Heart left ventricle (tissue), 16 donors: ENCODE data around the gene ABLIM1. TPM values are rescaled to one million over a fixed set of nuclear protein-coding genes. Genes with fewer than 3 reads are reported as not detected.

ENCODE experiments used
- ATAC-seq, 4 donors: fragments of 200-7000 bp; cut with Tn5 transposase; one replicate each; pipeline ENCODE4 v1.9.1; 2020 to 2022; ENCODE audit warnings: moderate library complexity in 4 of 4, mild to moderate bottlenecking in 3 of 4, moderate number of reproducible peaks in 1 of 4
- DNase-seq, 5 donors: peaks; one replicate each; pipeline ENCODE4 v3.0.0-alpha.2; 2020
- H3K27ac ChIP-seq, 12 donors: fragments of 200-600 bp; sonication (generic) in 4 of 12; one replicate each; pipeline versions ENCODE4 v1.5.0 to v1.8.0; 2016 to 2022; ENCODE audit warnings: mild to moderate bottlenecking in 2 of 12
- H3K27me3 ChIP-seq, 9 donors: fragments of 200-600 bp; sonication (generic) in 2 of 9; one replicate each; pipeline versions ENCODE4 v1.5.1 to v1.8.0; 2016 to 2022; ENCODE audit warnings: mild to moderate bottlenecking in 3 of 9
- H3K36me3 ChIP-seq, 9 donors: fragments of 200-600 bp; sonication (generic) in 2 of 9; one replicate each; pipeline versions ENCODE4 v1.5.0 to v1.8.0; 2018 to 2022; ENCODE audit warnings: mild to moderate bottlenecking in 2 of 9
- H3K4me1 ChIP-seq, 12 donors: fragments of 200-600 bp; sonication (generic) in 4 of 12; one replicate each; pipeline versions ENCODE4 v1.5.0 to v1.8.0; 2016 to 2022; ENCODE audit warnings: mild to moderate bottlenecking in 3 of 12
- H3K4me3 ChIP-seq, 12 donors: fragments of 200-600 bp; sonication (generic) in 4 of 12; one replicate each; pipeline versions ENCODE4 v1.5.0 to v1.8.0; 2017 to 2022; ENCODE audit warnings: mild to moderate bottlenecking in 9 of 12, moderate library complexity in 4 of 12
- H3K9me3 ChIP-seq, 12 donors: fragments of 200-600 bp; sonication (generic) in 4 of 12; one replicate each; pipeline versions ENCODE4 v1.5.0 to v1.8.0; 2016 to 2022; ENCODE audit warnings: mild to moderate bottlenecking in 1 of 12
- CTCF ChIP-seq, 12 donors: fragments of 200-600 bp; sonication (generic) in 4 of 12; IDR thresholded peaks; one replicate each; pipeline versions ENCODE4 v1.5.0 to v1.8.0; 2018 to 2022; ENCODE audit warnings: antibody characterized with exemption in 12 of 12, mild to moderate bottlenecking in 5 of 12
- POLR2A ChIP-seq, 2 donors: fragments of 450-650 bp; IDR thresholded peaks; one replicate each; pipeline ENCODE4 v1.6.1; 2017; ENCODE audit warnings: antibody characterized with exemption in 2 of 2, mild to moderate bottlenecking in 2 of 2, moderate library complexity in 2 of 2
- WGBS, 4 donors: extraction: QIAGEN DNeasy Blood & Tissue Kit in 2 of 4; methylation state at CpG; one replicate each; pipeline versions ENCODE4 v1.1.5 to v1.1.7; 2013 to 2018; 5-methylcytosine and 5-hydroxymethylcytosine counted together
- intact Hi-C, 10 donors: fragments of 100-400 bp; cut with DNase I; formaldehyde crosslinking; loops; one replicate each; pipeline versions ENCODE4 v1.11.1 to v1.14.2; 2022
- polyA plus RNA-seq, 2 donors: library from polyadenylated mRNA; stranded (reverse); fragments of 200-250 nt; gene quantifications; one replicate each; pipeline ENCODE4 v1.2.3, GENCODE V29; 2013
- total RNA-seq, 9 donors: library from RNA; depleted of rRNA in 2 of 9; stranded (reverse); fragments of >200 nt in 2 of 9; fragmentation: NEBNext Ultra II Directional in 3 of 9; extraction: Animal tissue kit (Norgen Biotek cat#: 25700) in 3 of 9; gene quantifications; one replicate each; pipeline versions ENCODE4 v1.1.0 to v1.2.4, GENCODE V29; 2016 to 2023
- donor health status: ischemic (EF 13 %, LVEDD 7.1; RV severe dilation, severe dysfunction).
- donor health status: healthy with polysubstance abuse.
- donor health status: DM: no; HTN: yes; CAD: no.
- donor health status: DM: no; HTN: no; CAD: no.
- donor health status: ischemic (EF 25% LVEDD 6.9; RV normal size, moderate dysfunction).
- donor health status: ischemic (EF 25% LVEDD 5.7; RV mildly dilated, moderate dysfunction).
- donor health status: healthy.
- donor health status: DM: yes; HTN: yes; CAD: no.
- donor health status: ischemic (EF 35%, LVEDD 5.7; RV mildly dilated, moderate dysfunction).
- donor health status: nonischemic (EF 11% LVEDD 7.7; RV severe dilation, severe dysfunction).
- donor health status: DM: yes; HTN: yes; CAD: no.
- donor health status: PGD.
- donor health status: ischemic (EF 29% LVEDD 5.4; RV normal size, mild dysfunction).
- donor health status: nonischemic (EF 23%, LVEDD 6.1; RV moderate dilation, normal function).

Gene ABLIM1
- total and polyA plus RNA-seq, 11 donors = 242 to 713 (median 561) TPM

- WGBS, 4 donors = 69 to 89% (median 75%) methylated on average over 1 of the region's 1 CpG
- no peak overlapping the region for H3K4me3 ChIP-seq
- intact Hi-C loops = loop anchor here in 6 of 10 donors (5.0 to 10.0 kb wide), 4 partner anchors 48 to 223 kb away; no protein-coding TSS in a partner anchor
- peaks cover 0 to 28% (median 0%) of the 10 kb centered on the region in 9 donors for H3K36me3 ChIP-seq
- no peak for TF ChIP-seq POLR2A (IDR thresholded peaks at IDR 0.05)
- TF ChIP-seq CTCF (IDR thresholded peaks at IDR 0.05) = no peak
- DNase-seq = no peak
- no peaks in the 10 kb centered on the region for H3K27me3 ChIP-seq
- peaks cover 0 to 73% (median 30%) of the 10 kb centered on the region in 12 donors for H3K4me1 ChIP-seq
- peaks cover 0 to 15% (median 0%) of the 10 kb centered on the region in 12 donors for H3K9me3 ChIP-seq
- H3K27ac ChIP-seq = peak overlapping the region in 6 of 12 donors; percentile 10 to 67 (median 38)
- ATAC-seq = no peak
These were observed 98.4 kb downstream of the ABLIM1 start for GRCh38 chr10:114559636-114560035.

- intact Hi-C loops = loop anchor here in 6 of 10 donors (5.0 to 10.0 kb wide), 4 partner anchors 49 to 224 kb away; no protein-coding TSS in a partner anchor
- TF ChIP-seq CTCF (IDR thresholded peaks at IDR 0.05) (no peak), POLR2A (IDR thresholded peaks at IDR 0.05) (no peak)
- Histone ChIP-seq H3K4me3 (no peak overlapping the region), H3K9me3 (peaks cover 0 to 15% (median 0%) of the 10 kb centered on the region in 12 donors), H3K27ac (peak overlapping the region in 11 of 12 donors; percentile 22 to 89 (median 71)), H3K36me3 (peaks cover 0 to 10% (median 0%) of the 10 kb centered on the region in 9 donors), H3K4me1 (peaks cover 0 to 86% (median 38%) of the 10 kb centered on the region in 12 donors), H3K27me3 (no peaks in the 10 kb centered on the region)
- 81 to 90% (median 83%) methylated on average over 5 of the region's 5 CpGs for WGBS, 4 donors
- DNase-seq (no peak), ATAC-seq (no peak)
These were observed 100.2 kb downstream of the ABLIM1 start for GRCh38 chr10:114557854-114558253.

GRCh38 chr10:114556236-114557122 lies 101.6 kb downstream of the ABLIM1 start:
- WGBS, 4 donors = 53 to 71% (median 66%) methylated on average over 9 of the region's 9 CpGs
- DNase-seq = no peak
- ATAC-seq = peak; percentile 32 to 36 (median 35)
- H3K4me3 ChIP-seq = no peak overlapping the region
- TF ChIP-seq POLR2A (IDR thresholded peaks at IDR 0.05) (no peak), CTCF (IDR thresholded peaks at IDR 0.05) (no peak)
- no peaks in the 10 kb centered on the region for H3K27me3 ChIP-seq
- peaks cover 4 to 94% (median 52%) of the 10 kb centered on the region in 12 donors for H3K4me1 ChIP-seq
- H3K36me3 ChIP-seq = peaks cover 0 to 5% (median 0%) of the 10 kb centered on the region in 9 donors
- intact Hi-C loops = loop anchor here in 6 of 10 donors (5.0 to 10.0 kb wide), 4 partner anchors 51 to 226 kb away; no protein-coding TSS in a partner anchor
- peaks cover 0 to 15% (median 0%) of the 10 kb centered on the region in 12 donors for H3K9me3 ChIP-seq
- H3K27ac ChIP-seq = peak overlapping the region; percentile 47 to 89 (median 70)

GRCh38 chr10:114553436-114553835 lies 104.6 kb downstream of the ABLIM1 start:
- Histone ChIP-seq H3K36me3 (peaks cover 0 to 5% (median 0%) of the 10 kb centered on the region in 9 donors), H3K27ac (peak overlapping the region; percentile 10 to 89 (median 63)), H3K4me3 (no peak overlapping the region), H3K4me1 (peaks cover 2 to 92% (median 51%) of the 10 kb centered on the region in 12 donors), H3K9me3 (peaks cover 0 to 15% (median 0%) of the 10 kb centered on the region in 12 donors), H3K27me3 (no peaks in the 10 kb centered on the region)
- no peak for DNase-seq
- TF ChIP-seq POLR2A (IDR thresholded peaks at IDR 0.05) (no peak), CTCF (IDR thresholded peaks at IDR 0.05) (no peak)
- intact Hi-C loops = loop anchor here (5.0 to 10.0 kb wide), 12 partner anchors 79 to 229 kb away; no protein-coding TSS in a partner anchor
- WGBS, 4 donors = 90 to 100% (median 92%) methylated on average over 1 of the region's 1 CpG
- no peak for ATAC-seq
